Sciatic nerve (tissue), 2 donors: ENCODE measurements around the gene TMC1. TPM values are rescaled to one million over a fixed set of nuclear protein-coding genes. Genes with fewer than 3 reads are reported as not detected.

Experiments used
- ATAC-seq: fragments of 200-7000 bp; cut with Tn5 transposase; one replicate; pipeline ENCODE4 v1.9.1; 2020; ENCODE audit warnings: mild to moderate bottlenecking, moderate library complexity
- DNase-seq: peaks from one replicate; pipeline ENCODE4 v3.0.0-alpha.2; 2020; ENCODE audit warnings: low spot score
- intact Hi-C: fragments of 100-400 bp; cut with DNase I; formaldehyde crosslinking; loops from one replicate; pipeline ENCODE4 v1.14.2; 2022
- total RNA-seq: library from RNA; stranded (reverse); fragmentation: NEBNext Ultra II Directional; extraction: Animal tissue kit (Norgen Biotek cat#: 25700); gene quantifications from one replicate; pipeline ENCODE4 v1.2.1, GENCODE V29; 2021
- donor health status: DM: no; HTN: no; CAD: no.
- donor health status: DM: no; HTN: no; CAD: no.

The TMC1 gene
- total RNA-seq, 1 donor from 2014 or later, result 0.36 TPM

DNA sequence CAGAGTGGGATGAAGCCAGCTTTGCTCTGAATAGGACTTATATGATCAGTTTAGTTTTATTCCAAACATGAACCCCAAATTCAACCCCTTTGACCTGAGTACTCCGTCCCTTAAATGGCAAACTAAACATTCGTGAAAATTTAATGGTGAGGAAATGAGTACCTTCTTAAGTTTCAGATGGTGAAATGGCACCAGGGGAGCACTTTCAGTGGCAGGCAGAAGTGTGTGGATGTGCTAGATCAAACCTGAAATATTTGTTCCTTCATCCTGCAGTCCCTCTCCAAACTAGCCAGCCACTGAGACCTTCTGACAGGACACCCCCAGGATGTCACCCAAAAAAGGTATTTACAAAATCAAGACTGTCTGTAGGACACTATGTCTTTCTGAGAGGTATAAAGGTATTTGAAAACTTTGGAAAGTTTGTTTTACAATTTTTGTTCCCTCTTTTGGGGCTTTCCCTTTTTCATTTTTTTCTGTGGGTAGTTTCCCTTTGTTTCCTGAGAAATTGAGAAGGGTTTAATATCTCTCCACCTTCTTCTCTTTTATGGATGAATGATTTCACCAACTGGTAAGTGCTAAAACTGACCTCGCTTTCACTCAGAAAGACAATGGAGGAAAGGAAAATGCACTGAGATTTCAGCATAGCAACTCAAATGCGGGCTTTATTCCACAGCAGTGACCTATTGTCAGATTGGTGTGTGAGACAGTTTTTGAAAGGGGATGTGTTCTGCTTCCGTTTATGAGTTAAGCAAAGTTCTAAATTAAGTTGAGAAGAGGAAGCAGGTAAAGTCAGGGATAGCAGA is 127.1 kb downstream of the TMC1 start:
- DNase-seq (no peak), ATAC-seq (no peak)
- intact Hi-C loops, result no loop called here

DNA sequence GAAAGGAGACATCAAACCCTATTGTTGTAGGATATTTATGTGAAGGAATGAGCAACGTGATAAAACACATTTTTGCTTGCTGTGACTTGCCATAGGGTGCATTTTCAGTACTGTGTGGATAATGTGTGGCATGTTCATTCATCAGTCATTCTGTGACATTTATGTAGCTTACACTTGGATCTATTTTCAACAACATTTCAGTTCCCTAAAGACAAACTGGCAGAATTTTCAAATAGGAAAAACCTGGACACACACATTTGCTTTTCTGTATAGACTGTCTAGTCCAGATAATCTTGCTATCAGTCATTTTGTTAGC is 127.7 kb downstream of the TMC1 start:
- no peak for DNase-seq
- no peak for ATAC-seq
- intact Hi-C loops, result no loop called here

DNA sequence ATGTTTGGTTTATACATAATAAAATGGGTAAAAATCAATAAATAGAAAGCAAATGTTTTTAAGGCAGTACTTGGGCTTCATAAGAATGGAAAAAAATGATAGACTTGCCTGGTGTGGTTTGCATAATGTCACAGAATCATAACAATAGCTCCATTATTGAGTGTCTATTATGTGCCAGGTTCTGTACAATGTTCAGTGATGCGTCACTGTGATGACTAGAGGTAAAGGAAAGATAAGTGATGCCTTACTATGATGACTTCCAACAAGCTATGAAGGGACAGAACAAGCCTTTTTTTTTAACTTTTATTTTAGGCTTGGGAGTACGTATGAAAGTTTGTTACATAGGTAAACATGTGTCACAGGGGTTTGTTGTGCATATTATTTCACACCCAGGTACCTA is 128.8 kb downstream of the TMC1 start:
- ATAC-seq (no peak), DNase-seq (no peak)
- intact Hi-C loops, result no loop called here

DNA sequence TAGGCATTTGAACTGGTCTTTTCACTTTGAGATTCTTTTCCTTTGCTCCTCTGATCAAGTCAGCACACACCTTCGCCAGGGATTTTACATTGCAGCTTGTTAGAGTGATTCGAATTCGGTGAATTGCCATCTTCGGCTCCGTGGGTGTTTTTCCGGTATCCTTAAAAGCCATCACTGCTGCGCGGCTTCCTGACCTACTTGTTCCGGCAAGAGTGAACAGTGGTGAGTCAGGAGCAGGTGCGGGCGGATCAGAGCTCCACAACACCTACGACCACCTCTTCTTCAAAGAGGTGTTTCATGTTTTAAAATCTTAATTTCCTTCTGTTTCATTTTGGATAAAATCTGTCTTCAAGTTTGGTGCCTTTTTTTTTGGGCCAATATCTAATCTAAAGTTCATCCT is 134.6 kb downstream of the TMC1 start:
- ATAC-seq, result no peak
- DNase-seq, result no peak
- intact Hi-C loops, result no loop called here

DNA sequence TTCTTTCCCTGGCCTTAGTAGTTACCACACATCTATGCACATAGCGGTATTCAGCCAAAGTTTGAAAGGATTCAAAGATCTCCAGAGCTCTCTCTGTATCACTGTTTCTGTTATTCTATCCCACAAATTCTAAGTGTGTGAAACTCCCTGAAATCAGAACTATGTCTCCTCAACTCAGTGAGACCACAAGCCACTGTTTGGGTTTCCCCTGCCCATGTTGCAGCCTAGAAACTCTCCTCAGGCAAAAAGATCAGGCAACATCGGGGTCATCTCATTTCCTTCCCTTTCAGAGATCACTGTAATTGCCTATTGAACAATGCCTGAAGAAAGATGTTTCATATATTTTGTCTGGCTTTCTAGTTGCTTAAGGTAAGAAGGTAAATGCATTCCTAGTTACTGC is 135.6 kb downstream of the TMC1 start:
- intact Hi-C loops, result no loop called here
- no peak for DNase-seq
- ATAC-seq, result no peak

DNA sequence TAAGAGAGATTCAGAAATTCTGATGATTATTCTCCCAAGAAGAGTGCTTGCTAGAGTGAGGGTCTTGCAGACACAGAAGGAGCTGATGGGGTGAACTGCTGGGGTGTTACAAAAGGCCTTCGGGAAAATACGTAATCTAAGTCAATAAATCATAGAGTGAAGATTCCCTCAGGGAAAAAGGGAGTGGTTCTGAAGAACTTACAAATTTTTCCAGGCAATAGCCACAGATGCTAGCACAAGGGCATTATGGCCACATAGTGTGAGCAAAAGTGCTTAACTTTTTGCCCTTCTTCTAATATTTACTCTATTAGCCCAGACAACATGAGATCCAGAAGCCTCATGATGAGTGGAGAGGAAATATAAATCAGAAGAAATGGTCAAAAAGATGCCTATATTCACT is 137.3 kb downstream of the TMC1 start:
- intact Hi-C loops, result no loop called here
- no peak for ATAC-seq
- no peak for DNase-seq

DNA sequence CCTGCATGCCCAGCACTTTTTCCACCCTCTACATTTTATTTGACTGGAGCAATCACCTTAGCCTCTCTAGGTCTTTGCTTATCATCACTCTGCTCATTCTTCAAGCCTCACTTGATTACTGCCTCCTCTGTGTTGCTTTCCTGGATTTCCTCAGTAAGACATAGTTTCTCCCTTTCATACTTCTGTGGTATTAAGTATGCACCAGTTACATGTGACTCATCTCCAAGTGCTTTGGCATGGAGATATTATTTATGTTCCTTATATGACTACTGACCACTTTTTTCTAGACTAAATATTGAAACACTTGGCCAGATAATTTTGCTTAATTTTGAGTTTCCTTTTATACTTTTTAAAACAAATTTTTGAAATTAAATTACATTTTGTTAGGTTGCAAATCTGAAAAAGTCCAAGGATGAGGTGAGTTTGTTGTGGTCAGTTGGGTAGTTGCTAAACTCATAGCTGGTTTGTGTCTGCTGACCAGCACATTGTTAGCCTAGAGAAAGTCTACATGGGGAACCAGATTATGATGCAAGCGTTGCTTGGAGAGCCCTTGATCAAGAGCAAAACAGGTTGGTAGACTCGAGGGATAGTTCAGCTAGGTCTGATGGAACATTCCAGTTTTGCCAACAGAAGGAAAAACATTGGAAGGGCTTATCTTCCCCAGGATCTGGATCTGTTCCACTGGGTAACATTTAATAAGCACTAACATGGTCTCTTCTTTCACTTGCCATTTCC is 140.2 kb downstream of the TMC1 start:
- ATAC-seq, result no peak
- intact Hi-C loops, result no loop called here
- no peak for DNase-seq

DNA sequence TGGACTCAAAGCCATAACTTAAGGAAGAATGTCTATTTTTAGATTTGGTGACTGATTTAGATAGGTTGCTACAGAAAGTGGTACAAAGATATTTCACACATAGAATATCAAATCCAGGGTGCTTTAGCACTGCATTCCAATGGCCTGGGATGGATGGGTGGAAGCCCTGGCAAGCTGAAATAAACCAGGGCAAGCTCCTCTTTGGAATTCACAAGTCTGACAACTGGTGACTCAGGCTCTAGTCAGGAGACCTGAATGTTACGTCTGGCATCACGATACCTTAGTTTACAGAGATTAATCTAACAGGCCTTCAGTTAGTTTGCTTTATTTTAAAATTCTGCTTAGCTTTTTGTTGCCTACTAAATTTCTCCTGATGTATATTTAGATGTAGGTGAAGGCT is 144.0 kb downstream of the TMC1 start:
- ATAC-seq (no peak), DNase-seq (no peak)
- intact Hi-C loops, result no loop called here

DNA sequence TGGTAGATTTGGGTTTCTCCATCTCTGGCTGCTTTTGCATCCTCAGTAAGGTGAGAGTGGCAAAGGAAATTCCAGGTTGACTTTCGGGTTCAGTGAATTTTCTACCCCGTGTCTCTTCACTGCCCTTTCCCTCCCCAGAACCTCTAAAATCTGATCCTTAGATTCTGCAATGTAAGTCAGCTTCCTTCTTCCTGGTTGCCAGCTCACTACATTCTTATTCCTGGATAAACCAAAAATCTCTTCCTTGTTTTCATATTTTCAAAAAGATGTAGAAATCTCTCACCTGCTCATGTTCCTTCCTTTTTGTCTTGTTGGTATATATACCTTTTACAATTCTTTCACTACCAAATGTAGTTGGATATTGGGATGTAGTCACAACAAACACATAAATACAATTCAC is 145.8 kb downstream of the TMC1 start:
- intact Hi-C loops, result no loop called here
- DNase-seq, result no peak
- no peak for ATAC-seq

DNA sequence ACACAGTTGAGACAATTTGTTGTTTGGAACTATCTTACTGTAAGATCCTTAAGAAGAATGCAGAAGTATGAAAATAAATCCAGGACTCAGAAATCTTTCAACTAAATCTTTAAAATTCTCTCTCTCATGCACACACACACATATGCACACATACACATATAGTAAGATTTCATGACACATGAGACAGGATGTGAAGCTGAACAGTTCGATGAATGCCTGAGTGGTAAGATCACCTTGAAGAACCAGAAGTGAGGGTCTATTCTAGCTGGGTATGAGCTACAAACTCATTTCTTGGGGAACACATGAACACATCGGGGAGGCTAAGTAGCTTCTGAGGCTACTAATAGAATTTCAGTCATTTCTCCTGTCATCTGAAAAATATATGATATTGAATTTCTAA is 153.6 kb downstream of the TMC1 start:
- DNase-seq (no peak), ATAC-seq (no peak)
- intact Hi-C loops, result loop anchor here (10.0 kb wide), 1 partner anchor 190 kb away; no protein-coding TSS in a partner anchor

DNA sequence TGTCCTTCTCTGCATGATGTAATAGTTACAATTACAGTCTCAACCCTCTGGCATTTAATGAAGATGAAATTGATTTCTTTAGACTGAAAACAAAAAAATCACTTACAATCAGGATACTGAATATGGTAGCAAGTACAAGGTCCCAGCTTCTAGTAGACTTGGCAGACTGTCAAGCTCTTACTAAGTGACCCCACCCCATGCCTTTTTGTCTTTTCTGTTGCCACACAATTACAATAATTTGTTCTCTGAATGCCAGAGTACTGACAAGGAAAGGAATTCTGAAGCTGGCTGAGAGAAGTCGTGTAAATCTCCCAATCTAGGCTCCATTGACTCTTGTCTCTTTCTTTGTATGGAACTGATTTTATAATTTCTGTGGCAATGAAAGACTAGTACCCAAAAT is 154.2 kb downstream of the TMC1 start:
- DNase-seq, result no peak
- ATAC-seq, result no peak
- intact Hi-C loops, result loop anchor here (10.0 kb wide), 1 partner anchor 191 kb away; no protein-coding TSS in a partner anchor

DNA sequence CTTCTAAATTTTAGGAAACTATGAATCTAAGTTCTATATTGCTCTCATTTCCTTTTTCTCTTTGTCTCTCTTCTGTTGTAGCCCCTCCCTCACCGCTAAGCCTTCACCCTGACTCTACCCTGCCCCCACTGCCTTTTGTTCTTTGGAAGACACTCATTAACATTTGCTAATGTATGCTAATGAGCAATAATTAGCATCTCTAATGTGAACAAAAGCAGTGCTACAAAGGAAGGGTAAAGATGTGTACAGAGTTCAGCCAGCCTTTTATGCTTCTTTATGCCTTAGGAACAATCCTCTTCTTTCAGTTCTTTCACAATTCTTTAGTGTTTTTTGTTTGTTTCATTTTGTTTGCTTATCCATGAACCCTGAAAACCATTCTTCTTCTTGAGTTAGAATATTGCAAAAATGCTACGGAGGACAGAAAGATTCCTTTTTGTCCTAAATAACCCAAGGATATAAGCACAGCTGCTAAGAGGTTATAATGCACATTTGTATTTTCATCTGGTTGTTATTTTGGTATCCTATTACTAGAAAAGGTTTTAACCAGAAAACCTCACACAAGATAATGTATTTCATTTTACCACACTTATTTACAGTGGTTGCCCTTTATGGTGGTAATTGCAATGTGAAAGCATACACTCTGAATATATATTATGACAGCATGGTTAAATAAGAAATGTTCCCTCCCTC is 159.3 kb downstream of the TMC1 start:
- DNase-seq, result no peak
- no peak for ATAC-seq
- intact Hi-C loops, result no loop called here

DNA sequence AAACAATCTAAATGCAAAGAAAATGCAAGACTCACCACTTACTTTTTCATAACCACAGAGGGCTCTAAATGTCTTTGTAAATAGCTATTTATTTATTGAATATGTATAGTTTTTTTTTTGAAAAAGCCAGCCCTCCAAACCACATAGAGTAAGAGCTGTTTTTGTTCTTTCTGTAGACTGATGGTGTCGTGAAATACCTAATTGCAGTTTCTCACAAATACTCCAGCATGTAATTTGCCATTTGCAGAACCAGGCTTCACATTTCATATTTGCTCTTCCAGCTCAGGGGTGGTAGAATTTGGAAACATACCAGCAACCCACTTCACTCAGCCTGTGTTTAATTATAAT is 159.8 kb downstream of the TMC1 start:
- DNase-seq, result no peak
- intact Hi-C loops, result no loop called here
- ATAC-seq, result no peak

DNA sequence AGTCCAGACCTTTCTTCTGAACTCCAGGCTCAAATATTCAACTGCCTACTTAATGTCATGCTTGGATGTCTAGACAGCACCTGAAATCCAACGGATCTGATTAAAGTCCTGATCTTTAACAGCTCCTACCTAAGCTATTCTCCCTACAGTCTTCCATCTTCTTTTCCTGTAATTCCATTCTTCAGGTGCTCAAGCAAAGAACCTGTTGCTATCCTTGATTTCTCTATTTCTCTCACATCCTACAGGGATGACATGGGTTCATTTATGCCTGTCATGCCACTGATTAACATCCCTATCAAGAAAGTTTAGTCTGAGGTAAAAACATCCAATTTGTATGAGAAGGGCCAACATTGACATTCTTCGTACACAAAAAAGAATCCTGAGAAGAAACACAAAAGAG is 163.2 kb downstream of the TMC1 start:
- no peak for ATAC-seq
- DNase-seq, result no peak
- intact Hi-C loops, result no loop called here

DNA sequence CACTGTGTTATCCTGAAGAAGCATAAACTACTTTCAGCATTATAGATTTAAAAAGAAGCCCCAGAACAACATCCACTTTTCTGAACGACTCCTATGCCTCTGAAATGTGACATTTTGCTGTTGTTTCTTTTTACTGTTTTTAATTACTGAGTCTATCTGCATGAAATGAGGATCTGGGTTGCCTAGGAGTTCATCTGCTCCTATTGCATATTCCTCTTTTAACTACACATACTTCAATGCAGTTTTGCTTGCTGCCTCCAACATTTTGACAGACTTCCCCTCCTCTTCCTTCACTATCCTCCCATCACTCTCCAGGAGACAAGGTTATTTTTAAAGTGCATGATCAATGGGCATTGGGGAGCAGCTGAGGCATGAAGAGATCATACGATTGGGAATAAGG is 164.5 kb downstream of the TMC1 start:
- intact Hi-C loops, result no loop called here
- DNase-seq, result no peak

DNA sequence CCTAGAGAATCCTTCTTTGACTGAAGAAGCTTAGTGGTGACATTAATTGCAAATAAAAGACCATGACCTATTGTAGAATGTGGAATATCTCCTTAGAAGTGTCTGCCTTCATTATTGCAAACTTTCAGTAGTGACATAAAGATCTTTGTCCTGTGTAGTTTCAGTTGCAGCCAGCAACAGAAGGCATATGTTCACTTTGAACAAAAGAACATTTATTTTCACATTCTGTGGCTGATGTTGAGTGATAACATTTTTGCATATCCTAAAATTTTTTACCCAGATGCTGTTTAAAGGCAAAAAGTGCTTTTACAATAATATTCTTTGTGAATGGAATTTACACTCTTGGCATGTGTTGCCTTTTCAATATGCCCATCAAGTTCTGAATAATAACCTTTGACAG is 165.9 kb downstream of the TMC1 start:
- no peak for ATAC-seq
- no peak for DNase-seq
- intact Hi-C loops, result no loop called here

More for the DNA sequence above, 164.5 kb downstream of the TMC1 start:
- no peak for ATAC-seq

DNA sequence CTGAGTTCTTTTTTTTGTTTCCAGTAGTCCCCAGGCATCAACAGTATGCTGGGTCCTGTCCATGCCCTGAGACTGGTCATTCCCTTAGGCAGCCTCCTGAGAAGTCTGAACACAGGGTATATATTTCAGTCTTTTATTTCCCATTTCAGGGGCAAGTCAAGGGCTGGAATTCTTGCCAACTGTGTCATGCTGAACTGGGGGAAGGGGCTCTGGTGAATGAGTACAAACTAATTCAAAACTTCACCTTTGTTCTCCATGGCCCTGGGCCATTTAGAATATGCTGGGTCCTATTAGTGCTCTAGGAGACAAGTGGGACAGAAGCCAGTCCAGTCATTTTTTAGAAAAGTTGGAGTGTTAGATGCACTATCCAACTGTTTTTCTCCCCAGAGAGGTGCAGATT is 170.3 kb downstream of the TMC1 start:
- no peak for ATAC-seq
- intact Hi-C loops, result no loop called here
- DNase-seq, result no peak

DNA sequence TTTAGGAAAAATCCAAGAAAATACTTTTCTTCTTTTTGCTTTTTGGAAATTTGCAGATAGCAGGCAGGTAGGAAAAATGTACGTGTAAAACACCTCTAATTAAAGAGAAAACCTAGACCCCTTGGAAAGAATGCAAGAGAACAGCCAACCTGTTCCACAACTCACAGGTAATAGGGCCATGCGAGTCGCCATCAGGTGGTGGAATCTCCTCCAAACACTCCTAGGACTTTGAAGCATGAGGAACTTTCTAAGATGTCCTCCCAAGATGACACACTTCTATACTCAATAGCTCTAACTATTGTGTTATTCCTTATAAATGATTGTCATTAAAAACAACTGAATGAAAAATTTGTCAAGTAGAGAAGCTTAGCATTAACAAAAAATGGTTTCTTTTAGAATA is 174.0 kb downstream of the TMC1 start:
- DNase-seq, result no peak
- no peak for ATAC-seq
- intact Hi-C loops, result no loop called here

DNA sequence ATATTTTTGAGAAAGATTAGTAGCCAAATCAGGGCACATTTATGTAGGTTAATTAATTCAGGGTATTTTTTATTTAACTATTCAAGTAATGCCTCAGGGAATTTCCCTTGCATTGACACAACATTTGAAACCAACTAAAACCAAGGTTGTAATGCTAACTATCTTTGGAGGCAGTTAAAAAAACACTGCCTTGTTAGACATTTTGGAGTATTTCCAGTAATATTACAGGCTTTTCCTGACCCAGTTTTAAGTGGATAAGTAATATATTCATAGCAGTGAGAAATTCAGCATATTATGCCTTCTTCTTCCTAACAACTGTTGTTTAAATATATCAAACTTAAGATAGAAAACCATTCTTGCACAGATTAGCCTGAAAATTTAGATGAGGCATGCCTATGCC is 175.1 kb downstream of the TMC1 start:
- intact Hi-C loops, result no loop called here
- DNase-seq, result no peak
- no peak for ATAC-seq

DNA sequence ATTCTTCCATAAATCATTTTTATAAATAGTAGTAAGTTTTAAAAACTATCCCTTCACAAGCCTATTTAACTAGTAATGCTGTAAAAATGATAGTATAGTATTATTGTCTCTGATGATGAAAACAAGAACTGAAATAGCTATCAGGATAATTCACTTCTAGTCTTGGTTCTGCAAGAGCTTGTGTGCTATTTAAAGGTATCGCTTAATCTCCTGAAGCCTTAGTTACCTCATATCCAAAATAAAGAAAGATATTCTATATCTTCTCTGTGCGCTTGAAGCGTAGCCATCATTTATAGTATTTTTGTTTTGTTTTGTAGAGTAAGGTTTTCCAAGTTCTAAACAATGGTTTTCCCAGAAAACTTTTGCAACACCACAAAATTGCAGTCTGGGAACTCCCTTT is 180.1 kb downstream of the TMC1 start:
- no peak for ATAC-seq
- intact Hi-C loops, result no loop called here
- no peak for DNase-seq
